Jurkat, Clone E6-1 (cell line): ENCODE data around the gene ASCL3. TPM values are rescaled to one million over a fixed set of nuclear protein-coding genes. Genes with fewer than 3 reads are reported as not detected.
"Not testable (repeated sequence)": the region's sequence is repeated elsewhere in the genome, so short reads cannot be mapped to it uniquely, and the experiment has no call there.

ENCODE experiments used
- DNase-seq: peaks from one replicate; pipeline ENCODE4 v3.0.0-alpha.2; 2011; ENCODE audit warnings: low read depth, low spot score
- H3K4me3 ChIP-seq: 2 replicates; pipeline ENCODE4 v1.5.1; 2011; ENCODE audit warnings: mild to moderate bottlenecking, low read length, control low read depth, moderate library complexity
- polyA plus RNA-seq: library from polyadenylated mRNA; unstranded; fragments of >200 nt; gene quantifications from one replicate; pipeline ENCODE4 v1.2.1, GENCODE V29; 2012; ENCODE audit warnings: missing spikeins; ENCODE audit not compliant: insufficient read length, insufficient read depth

The ASCL3 gene
- polyA plus RNA-seq, result not detected

DNA sequence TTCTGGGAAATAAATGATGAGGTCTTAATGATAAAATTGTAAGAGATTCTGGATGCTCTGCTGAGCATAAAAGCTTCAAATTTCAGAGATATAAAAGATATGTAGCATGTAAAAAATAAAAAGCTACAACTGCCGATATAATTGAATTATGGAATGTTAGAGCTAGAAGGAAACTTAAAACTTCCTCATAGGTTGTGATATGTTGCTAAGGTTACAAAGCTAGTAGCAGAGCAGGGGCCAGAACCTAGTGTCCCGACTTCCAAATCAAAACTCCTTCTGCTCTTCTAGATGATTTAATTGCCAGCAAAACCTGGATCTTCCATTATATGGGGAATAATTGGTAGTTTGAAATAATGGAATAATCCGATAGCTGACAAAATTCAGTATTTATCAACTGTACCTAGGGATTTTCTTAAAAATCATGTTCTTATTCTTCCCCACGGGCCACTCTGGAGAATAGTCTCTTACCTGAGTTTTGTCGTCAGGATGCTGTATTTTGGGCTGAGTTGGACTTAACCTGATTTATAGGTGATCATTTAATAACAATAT lies at the start of gene ASCL3:
Gene ASCL3 (minus strand): TSS at position 499 of the 549 bp plus-strand sequence. CDS start 4,855 bp downstream, outside the sequence.
- DNase-seq, result no peak
- no peak within 1 kb of the TSS for H3K4me3 ChIP-seq

DNA sequence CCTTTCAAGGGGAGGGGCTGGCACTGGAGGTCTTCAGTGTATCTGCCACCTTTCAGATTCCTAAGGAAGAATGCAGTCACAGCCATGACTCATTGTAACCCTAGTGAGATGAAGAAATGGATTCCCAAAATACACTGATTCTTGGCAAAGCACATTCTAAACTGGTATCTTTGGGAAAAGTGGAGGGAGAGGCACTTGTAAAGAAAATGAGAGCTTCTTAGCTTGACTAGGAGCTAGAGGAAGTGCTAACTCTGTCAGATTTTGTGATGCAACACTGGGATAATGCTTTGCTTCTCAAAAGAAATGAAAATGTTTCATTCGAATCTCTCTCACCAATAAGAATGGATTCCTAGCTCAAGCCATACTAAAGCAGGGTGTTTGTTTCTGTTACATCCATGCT lies 46.6 kb upstream of the ASCL3 start:
- no peak for DNase-seq
- no peak overlapping the region for H3K4me3 ChIP-seq

- DNase-seq, result no peak
- no peak overlapping the region for H3K4me3 ChIP-seq
Measured at GRCh38 chr11:8988329-8989234, 45.8 kb upstream of the ASCL3 start.

- no peak overlapping the region for H3K4me3 ChIP-seq
- no peak for DNase-seq
Measured at GRCh38 chr11:8987446-8987845, 44.6 kb upstream of the ASCL3 start.

DNA sequence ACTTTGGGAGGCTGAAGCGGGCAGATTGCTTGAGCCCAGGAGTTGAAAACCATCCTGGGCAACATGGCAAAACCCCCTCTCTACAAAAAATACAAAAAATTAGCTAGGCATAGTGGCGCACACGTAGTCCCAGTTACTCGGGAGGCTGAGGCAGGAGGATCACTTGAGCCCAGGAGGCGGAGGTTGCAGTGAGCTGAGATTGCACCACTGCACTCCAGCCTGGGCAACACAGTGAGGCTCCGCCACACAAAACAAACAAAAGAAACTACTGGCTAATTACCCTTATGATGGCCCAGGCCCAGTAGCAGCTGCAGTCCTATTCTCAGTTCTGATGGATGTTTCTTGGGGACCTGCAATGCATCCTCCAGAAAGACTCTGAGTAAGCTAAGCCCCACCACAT lies 44.0 kb upstream of the ASCL3 start:
- not testable (repeated sequence) for H3K4me3 ChIP-seq, DNase-seq

GRCh38 chr11:8985462-8985861 lies 42.6 kb upstream of the ASCL3 start:
- H3K4me3 ChIP-seq, result no peak overlapping the region

DNA sequence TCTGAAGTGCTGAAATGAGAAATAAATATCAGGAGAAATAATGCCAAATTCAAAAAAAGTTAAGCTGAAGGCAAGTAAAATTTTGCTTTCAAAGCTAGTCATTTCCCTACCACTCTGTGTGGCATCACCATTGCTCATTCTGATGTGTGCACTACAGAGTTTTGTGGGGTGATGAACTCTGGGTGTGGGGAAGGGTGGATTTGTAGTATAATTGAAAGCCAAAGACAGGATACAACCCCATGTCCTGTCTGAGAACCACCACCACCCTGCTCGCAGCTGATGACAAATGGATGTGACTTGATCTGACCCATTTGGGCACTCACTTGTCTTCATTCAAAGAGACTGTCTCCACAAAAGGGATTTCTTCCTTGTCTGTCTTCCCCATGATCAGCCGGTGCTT lies 40.7 kb upstream of the ASCL3 start:
- no peak overlapping the region for H3K4me3 ChIP-seq
- DNase-seq, result no peak

More at GRCh38 chr11:8985462-8985861, 42.6 kb upstream of the ASCL3 start:
- DNase-seq, result no peak

DNA sequence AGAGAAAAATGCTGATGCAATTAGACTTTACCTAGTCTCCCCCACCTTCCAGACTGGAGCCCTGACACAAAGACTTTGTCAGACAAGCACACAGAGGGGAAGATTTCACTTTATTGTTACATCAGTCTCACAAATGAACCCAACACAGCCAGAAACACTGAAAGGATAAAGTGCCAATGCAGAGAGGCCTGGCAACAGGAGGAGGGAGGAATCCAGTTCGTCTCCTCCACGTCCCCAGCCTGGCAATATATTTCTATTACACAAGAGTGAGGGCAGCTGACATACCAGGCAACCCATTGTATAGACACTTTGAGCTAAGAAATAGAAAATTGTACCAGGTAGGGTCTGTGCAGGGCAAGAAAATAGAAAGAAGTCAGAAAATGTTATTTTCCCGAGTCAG lies 37.7 kb upstream of the ASCL3 start:
- DNase-seq, result no peak
- no peak overlapping the region for H3K4me3 ChIP-seq

GRCh38 chr11:8979365-8979764 lies 36.5 kb upstream of the ASCL3 start:
- H3K4me3 ChIP-seq, DNase-seq: not testable (repeated sequence)

DNA sequence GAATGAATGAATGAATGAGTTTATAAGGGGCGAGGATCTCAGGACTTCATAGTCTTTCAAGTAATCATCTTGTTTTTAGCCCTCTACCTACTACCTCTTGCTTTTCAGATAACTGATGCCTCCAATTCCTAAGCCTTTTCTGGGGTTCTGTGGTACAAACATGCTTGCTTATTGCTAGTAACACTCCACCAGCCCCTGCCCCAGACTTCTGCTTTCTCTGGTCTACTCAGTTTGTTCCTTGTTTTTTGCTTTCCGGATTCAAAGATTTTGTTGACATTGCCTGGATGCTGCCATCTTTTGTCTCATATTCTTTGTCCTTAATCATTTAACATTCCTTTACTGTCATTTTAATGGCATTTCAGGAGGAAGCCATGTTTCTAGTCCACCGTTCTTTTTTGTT lies 30.3 kb upstream of the ASCL3 start:
- no peak overlapping the region for H3K4me3 ChIP-seq
- DNase-seq, result no peak

GRCh38 chr11:8971924-8972316 lies 29.1 kb upstream of the ASCL3 start:
- no peak overlapping the region for H3K4me3 ChIP-seq
- DNase-seq, result no peak

- no peak overlapping the region for H3K4me3 ChIP-seq
- DNase-seq, result no peak
Measured at GRCh38 chr11:8971196-8971923, 28.5 kb upstream of the ASCL3 start.

DNA sequence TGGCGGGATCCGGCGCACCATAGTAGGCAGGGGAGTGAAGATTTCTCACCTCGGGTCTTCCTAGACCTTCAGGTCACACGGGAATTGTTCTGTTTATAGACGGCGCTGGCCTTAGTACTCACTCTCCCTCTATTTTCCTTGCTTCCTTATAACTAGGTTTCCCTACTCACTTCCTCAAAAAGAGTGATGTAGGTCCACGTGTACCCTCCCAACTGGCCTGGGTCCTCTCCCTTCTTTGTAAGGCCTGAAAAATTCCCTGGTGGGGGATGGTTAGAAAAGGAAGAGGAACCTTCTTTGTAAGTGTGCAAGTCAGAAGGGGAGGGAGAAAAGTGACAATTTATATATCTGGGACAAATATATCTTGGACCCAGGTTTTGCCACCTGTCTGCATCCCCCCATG lies 24.4 kb upstream of the ASCL3 start:
- no peak for DNase-seq

GRCh38 chr11:8964324-8965320 lies 21.8 kb upstream of the ASCL3 start, which contains the start of gene TMEM9B:
TMEM9B (minus strand) TSS chr11:8964442; CDS start chr11:8964313, 129 bp downstream.
- DNase-seq, result peak; percentile 69
- peak within 1 kb of the TSS; percentile 89 for H3K4me3 ChIP-seq

More for the DNA sequence above, 24.4 kb upstream of the ASCL3 start:
- H3K4me3 ChIP-seq, result no peak overlapping the region

GRCh38 chr11:8963569-8964323 lies 20.9 kb upstream of the ASCL3 start:
- DNase-seq, result peak; percentile 64
- H3K4me3 ChIP-seq, result peak overlapping the region; percentile 89

DNA sequence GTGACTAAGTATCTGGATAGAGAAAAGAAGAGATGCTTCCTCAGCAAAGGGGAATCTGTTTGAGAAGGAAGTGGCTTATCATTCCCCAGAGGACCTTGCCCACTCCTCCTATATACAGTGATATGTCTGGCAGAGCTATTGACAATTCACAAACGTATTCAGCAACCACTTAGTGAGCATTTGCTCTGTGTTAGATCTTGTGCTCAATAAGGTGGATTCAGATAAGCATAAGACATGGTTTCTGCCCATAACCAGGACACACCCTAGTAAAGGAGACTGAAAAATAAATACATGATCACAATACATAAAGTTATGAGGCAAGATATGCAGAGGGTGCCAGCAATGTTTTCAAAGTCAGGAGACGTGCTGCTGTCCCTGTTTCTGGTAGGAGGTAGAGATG lies 20.0 kb upstream of the ASCL3 start:
- H3K4me3 ChIP-seq, result peak overlapping the region; percentile 89
- no peak for DNase-seq

DNA sequence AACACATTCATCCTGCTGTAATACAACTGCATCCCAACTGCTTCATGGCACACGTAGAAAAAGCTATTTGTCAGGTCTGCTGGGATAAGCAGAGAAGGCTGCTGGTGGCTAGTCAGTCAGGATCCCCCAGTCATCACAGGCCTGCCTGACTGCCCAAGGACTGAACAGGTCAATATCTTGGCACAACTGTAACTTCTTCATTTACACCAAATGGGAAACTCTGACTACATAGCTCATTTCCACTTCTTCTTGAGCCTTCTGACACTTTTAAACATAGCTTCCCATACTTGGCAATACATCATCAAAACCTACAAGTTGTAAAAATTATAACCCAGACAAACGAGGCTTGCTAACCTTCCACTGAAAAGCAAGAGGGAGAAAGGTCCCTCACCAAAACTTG lies 18.6 kb upstream of the ASCL3 start:
- DNase-seq, result no peak
- H3K4me3 ChIP-seq, result no peak overlapping the region
